GM19023 (cell line): ENCODE measurements around the gene RNLS.
"Not testable (repeated sequence)": the region's sequence is repeated elsewhere in the genome, so short reads cannot be mapped to it uniquely, and the experiment has no call there.

Experiments
- ATAC-seq: cut with Tn5 transposase; IDR thresholded peaks from one replicate; pipeline ENCODE4 v1.9.1; 2021; ENCODE audit warnings: mild to moderate bottlenecking, moderate library complexity; ENCODE audit not compliant: unreplicated experiment

Gene RNLS

GRCh38 chr10:88355750-88356149, 227.4 kb downstream of the RNLS start:
- ATAC-seq, result not testable (repeated sequence)

- ATAC-seq, result no peak
Measured at GRCh38 chr10:88347597-88348304, 235.4 kb downstream of the RNLS start.

- no peak for ATAC-seq
Measured at GRCh38 chr10:88347022-88347421, 236.1 kb downstream of the RNLS start.

DNA sequence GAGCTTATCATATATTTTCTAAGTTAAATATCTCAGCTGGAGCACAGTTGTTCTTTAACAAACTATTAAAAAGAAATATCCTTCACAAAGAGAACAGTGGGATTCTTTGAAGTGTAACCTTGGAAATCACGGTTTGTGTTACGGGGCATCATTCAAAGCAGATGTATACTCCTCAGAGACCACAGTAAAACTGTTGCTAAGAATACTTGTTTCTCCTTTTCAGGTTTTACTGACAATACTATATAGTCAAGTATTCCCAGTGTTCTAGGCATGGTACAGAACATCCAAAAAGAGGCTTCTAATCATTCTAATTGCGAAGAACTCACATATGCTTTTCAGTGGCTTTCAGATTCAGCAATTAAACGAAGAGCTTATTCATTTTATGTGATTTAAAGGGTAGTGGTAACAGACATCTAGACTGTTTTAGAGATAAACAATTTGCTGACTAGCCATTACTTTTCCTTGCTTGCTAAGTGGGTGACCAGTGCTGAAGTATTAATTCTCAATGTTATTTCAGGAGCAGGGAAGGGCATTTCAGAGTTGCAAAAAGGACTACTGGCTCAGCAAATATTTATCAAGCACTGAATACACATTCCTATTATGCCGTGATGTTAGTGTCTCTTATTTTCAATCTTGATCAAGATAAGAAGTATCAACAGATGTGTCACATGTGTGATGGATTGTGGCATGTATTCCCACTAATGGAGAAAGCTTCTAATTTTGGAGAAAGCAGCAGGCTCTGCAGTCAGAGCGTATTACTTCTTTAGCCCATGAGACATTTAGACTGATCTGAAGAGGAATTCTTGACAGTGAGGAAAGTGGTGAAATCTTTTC, 236.8 kb downstream of the RNLS start:
- ATAC-seq, result no peak

DNA sequence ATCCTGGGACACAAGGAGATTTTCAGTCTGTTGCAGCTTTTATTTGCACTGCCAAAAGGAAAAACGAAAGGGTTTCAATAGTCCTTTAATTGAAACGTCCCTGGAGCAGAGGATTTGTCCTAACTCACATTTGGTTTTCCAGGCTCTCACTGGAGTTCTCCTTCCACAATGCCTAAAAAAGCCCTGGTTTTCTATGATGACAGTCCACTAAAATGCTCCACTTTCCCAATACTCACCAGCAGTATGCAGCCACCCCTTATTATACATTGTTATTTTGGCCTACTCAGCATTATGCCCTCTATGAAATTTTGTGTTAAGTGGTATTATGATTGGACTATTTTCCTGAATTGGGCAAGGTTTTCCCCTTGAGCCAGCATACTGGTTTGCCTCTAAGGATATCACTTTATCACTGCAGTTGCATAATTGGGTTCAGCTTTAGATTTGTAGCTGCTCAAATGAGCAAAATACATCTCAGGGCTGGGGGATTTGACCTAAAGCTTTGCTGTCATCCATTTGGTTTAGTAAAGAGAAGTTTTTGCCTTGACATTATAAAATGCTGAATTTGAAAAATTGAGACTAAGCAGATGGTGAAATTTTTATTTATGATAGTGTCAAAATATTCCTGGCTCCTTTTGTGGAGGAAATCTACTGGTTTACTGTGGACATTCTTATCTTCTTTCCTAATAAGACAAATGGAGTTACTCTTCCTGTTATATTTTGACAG, 239.2 kb downstream of the RNLS start:
- no peak for ATAC-seq

GRCh38 chr10:88342733-88343310, 240.3 kb downstream of the RNLS start:
- ATAC-seq, result no peak

- no peak for ATAC-seq
Measured at GRCh38 chr10:88337134-88337533, 246.0 kb downstream of the RNLS start.

GRCh38 chr10:88336334-88336733, 246.8 kb downstream of the RNLS start:
- no peak for ATAC-seq

GRCh38 chr10:88333248-88333630, 249.9 kb downstream of the RNLS start:
- ATAC-seq, result no peak

DNA sequence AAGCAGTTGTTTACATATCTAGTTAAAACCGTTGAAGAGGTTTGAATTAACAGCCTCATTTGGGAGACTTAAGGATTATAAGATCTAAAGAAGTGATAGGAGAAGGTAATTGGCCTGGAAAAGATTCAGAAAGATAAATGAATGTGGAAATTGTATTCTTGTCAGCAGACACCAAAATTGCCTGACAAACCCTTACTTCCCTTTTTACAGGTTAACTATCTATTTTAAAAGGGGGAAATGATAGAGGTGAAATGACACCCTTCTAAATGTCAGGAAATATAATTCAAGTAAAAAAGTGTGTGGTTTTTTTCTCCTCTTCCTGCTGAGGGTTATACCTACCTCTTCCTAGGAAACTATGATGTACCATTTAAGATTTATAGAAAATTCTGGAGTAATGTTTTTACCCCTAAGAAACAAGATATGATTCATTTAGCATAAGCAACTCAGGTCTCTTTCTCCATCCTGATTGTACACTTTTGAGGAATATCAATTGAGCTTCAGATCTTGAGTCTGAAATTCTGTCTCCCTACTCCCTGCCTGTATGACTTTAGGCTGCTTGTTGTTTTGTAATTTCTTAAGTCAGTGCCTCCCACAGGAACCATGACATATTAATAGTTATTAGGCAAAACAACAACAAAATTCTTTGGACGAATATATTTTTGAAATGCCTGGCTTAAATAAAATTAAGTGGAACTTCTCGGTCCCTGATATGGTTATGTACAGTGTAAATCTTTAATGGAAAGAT, 250.4 kb downstream of the RNLS start:
- ATAC-seq, result no peak

GRCh38 chr10:88330174-88330573, 252.9 kb downstream of the RNLS start:
- no peak for ATAC-seq

GRCh38 chr10:88322324-88323063, 260.6 kb downstream of the RNLS start:
- ATAC-seq, result no peak

GRCh38 chr10:88319960-88320517, 263.1 kb downstream of the RNLS start:
- ATAC-seq, result no peak

DNA sequence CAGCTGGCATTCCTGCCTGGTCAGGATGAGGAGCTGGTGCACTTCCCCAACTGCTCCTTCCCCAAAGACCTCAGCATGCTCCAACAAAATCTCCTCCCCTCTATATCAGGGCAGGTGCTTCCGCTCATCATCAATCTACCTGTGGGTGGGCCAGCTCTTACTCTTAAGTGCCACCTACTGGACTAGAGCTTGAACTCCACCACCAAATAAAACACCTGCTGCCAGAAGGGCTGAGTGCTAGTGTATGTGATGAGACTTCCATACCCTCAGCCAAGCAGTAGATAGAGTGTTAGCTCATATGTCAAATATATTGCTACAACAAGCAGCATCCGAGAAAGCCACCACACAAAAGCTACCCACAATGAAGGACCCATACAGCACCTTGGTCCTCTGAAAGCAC, 264.3 kb downstream of the RNLS start:
- ATAC-seq, result no peak

GRCh38 chr10:88317099-88317498, 266.0 kb downstream of the RNLS start:
- no peak for ATAC-seq

- no peak for ATAC-seq
Measured at GRCh38 chr10:88316292-88316861, 266.7 kb downstream of the RNLS start.

DNA sequence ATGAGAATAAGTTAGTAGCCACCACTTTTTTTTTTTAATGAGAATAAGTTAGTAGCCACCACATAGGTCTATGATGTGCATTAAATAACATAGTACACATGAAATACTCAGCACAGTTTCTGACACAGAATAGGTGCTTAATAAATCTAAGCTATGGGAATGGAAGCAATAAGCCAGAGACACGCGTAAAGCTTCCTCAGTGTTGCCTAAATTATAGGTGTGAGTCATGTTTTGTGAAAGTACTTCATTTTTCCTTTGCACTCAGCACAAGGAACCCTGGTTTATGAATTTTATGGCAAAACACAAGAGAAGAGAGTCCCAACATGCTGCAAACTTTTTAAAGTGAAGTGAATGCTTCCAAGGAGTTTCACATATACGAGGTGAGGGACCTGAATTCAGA, 267.4 kb downstream of the RNLS start:
- ATAC-seq, result no peak

- ATAC-seq, result no peak
Measured at GRCh38 chr10:88314362-88314761, 268.8 kb downstream of the RNLS start.

DNA sequence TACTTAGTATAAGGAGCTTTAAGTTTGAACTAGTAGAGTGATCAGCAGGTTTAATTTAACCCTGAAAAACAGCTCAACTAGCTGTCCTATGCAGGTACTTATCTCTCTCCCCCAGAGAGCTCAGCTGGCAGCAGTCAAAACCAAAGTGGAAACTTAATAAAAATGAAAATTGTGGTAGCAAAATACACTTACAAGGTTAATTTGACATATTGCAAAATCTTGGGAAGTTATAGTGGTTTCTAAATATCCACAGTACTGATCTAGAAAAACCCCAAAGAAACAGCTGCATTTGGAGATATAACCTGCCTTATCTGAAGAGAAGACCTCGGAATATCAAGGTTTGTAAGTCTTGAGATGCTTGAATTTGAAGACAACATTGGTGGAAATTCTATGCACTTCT, 269.2 kb downstream of the RNLS start:
- no peak for ATAC-seq
